Measurements from ENCODE around the gene IGSF9. TPM values are rescaled to one million over a fixed set of nuclear protein-coding genes. Genes with fewer than 3 reads are reported as not detected.

IGSF9 gene
- total and polyA plus RNA-seq, 2 of the 4 experiments (the other 2 are of a cell fraction): 0.05 TPM; not detected in 1

GRCh38 chr1:159943278-159943640 is 2.2 kb downstream of the IGSF9 start:
- Histone ChIP-seq H3K56ac (ENCODE audit: extremely low read depth, insufficient read depth, low read length) (no peak overlapping the region), H3K27ac (ENCODE audit: insufficient read depth, low read length) (no peak overlapping the region), H2BK20ac (ENCODE audit: low read depth, low read length) (no peak overlapping the region), H3K23ac (ENCODE audit: low read depth, low read length) (no peak overlapping the region), H3K4ac (ENCODE audit: low read depth, low read length) (no peak overlapping the region), H4K5ac (ENCODE audit: low read depth, low read length) (no peak overlapping the region), H3K14ac (replicated peaks; ENCODE audit: low read depth, low read length) (no peak overlapping the region), H3K36me3 (ENCODE audit: control insufficient read depth, insufficient read depth, low read length) (no peaks in the 10 kb centered on the region), H2AFZ (replicated peaks; ENCODE audit: low read length, poor library complexity) (no peak overlapping the region), H2BK15ac (ENCODE audit: low read depth, low read length) (no peak overlapping the region), H3K4me1 (ENCODE audit: control insufficient read depth, insufficient read depth, low read length) (no peaks in the 10 kb centered on the region), H3K9me3 (ENCODE audit: control insufficient read depth, insufficient read depth, low read length) (no peaks in the 10 kb centered on the region), H2BK120ac (ENCODE audit: low read depth, low read length) (no peak overlapping the region), H3K18ac (ENCODE audit: low read depth, low read length) (no peak overlapping the region), H4K20me1 (ENCODE audit: insufficient read depth, low read length) (no peaks in the 10 kb centered on the region), H3K9ac (ENCODE audit: low read depth, low read length) (no peak overlapping the region), H2AK9ac (replicated peaks; ENCODE audit: low read depth, low read length, poor library complexity) (no peak overlapping the region), H2AK5ac (ENCODE audit: low read depth, low read length) (no peak overlapping the region), H4K8ac (ENCODE audit: low read depth in 2 of 2, low read length in 2 of 2) (no peak overlapping the region), H3K4me2 (ENCODE audit: low read depth, low read length) (no peak overlapping the region), H3K27me3 (ENCODE audit: control insufficient read depth, insufficient read depth, low read length) (peaks cover 75% of the 10 kb centered on the region), H3K9me1 (ENCODE audit: insufficient read depth, low read length) (no peaks in the 10 kb centered on the region), H3K79me1 (ENCODE audit: low read depth in 1 of 2, low read length in 2 of 2) (no peaks in the 10 kb centered on the region), H3K4me3 (ENCODE audit: insufficient read depth, low read depth, low read length) (no peak overlapping the region), H4K91ac (ENCODE audit: insufficient read depth, low read depth, low read length) (no peak overlapping the region), H2BK5ac (ENCODE audit: low read depth, low read length, poor library complexity, severe bottlenecking) (no peak overlapping the region)
- dilution Hi-C loops (cut with HindIII; ENCODE audit: low sequenced_read_pairs, unreplicated experiment) (no loop called here), in situ Hi-C loops (cut with MboI; ENCODE audit: low sequenced_read_pairs) (no loop called here), intact Hi-C loops (cut with micrococcal nuclease) (loop anchor here (10.0 kb wide), 1 partner anchor 432 kb away; no protein-coding TSS in a partner anchor)
- ChIA-PET POLR2A (ENCODE audit: unreplicated experiment) (no interaction called here), CTCF (no interaction called here)
- no peak for TF ChIP-seq RCOR1 (IDR thresholded peaks at IDR 0.05; ENCODE audit: insufficient replicate concordance, low read length)
- TF ChIP-seq, protein P1, sequence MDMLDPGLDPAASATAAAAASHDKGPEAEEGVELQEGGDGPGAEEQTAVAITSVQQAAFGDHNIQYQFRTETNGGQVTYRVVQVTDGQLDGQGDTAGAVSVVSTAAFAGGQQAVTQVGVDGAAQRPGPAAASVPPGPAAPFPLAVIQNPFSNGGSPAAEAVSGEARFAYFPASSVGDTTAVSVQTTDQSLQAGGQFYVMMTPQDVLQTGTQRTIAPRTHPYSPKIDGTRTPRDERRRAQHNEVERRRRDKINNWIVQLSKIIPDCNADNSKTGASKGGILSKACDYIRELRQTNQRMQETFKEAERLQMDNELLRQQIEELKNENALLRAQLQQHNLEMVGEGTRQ (IDR thresholded peaks at IDR 0.05; ENCODE audit: low read depth, low read length): no peak
- TF ChIP-seq RAD21 (IDR thresholded peaks at IDR 0.05; ENCODE audit: low read length): no peak
- no peak for TF ChIP-seq CHD1 (IDR thresholded peaks at IDR 0.05; ENCODE audit: low read depth, low read length)
- TF ChIP-seq POLR2A (IDR thresholded peaks at IDR 0.05; ENCODE audit: low read depth, low read length): no peak
- no peak for TF ChIP-seq SMC3 (IDR thresholded peaks at IDR 0.05; ENCODE audit: low read depth, low read length)
- TF ChIP-seq FOS (IDR thresholded peaks at IDR 0.05; ENCODE audit: low read depth, low read length): no peak
- whole genome bisulfite sequencing, 2 experiments (ENCODE audit: extremely low coverage in 2 of 2, insufficient read length in 1 of 2): 67% methylated on average over 1 of the region's 5 CpGs; no CpG with 5 or more reads in 1 of the 2 experiments
- no TSS peak for BruUV-seq (replicated peaks)
- no peak for DNase-seq
- no peak for ATAC-seq (ENCODE audit: low read depth)

All from IMR-90 (cell line).